A673 (cell line): Measurements from ENCODE around the gene TCEA2. TPM values are rescaled to one million over a fixed set of nuclear protein-coding genes. Genes with fewer than 3 reads are reported as not detected.

ENCODE experiments used
- BruUV-seq: library from RNA; stranded (reverse); fragments of 400-500 nt; replicated peaks from 2 replicates; lab custom pipeline; 2021; lab: Mats Ljungman, UMichigan
- CTCF ChIA-PET: fragments of 300-600 bp; sonication (Branson Sonifier 250); formaldehyde crosslinking; loops from one replicate; lab custom pipeline; 2022; ENCODE audit warnings: antibody characterized with exemption; lab: Charles Lee
- POLR2A ChIA-PET: fragments of 300-600 bp; sonication (Branson Sonifier 250); formaldehyde crosslinking; loops from one replicate; lab custom pipeline; 2022; ENCODE audit warnings: antibody characterized with exemption; ENCODE audit not compliant: low non-redundant PET; lab: Charles Lee
- DNase-seq: peaks from one replicate; pipeline ENCODE4 v3.0.0-alpha.2; 2015; ENCODE audit warnings: low spot score
- H3K27ac ChIP-seq: fragments of 200-600 bp; sonication (generic); 2 replicates; pipeline ENCODE4 v1.5.1; 2016; ENCODE audit warnings: mixed run types, low read depth, mild to moderate bottlenecking, mixed read lengths, antibody characterized with exemption, low read length; ENCODE audit not compliant: poor library complexity, severe bottlenecking
- H3K27me3 ChIP-seq: fragments of 200-600 bp; sonication (generic); replicated peaks from 2 replicates; pipeline ENCODE4 v1.6.1; 2017; ENCODE audit warnings: mixed run types, low read depth, mild to moderate bottlenecking, mixed read lengths, antibody characterized with exemption, low read length; ENCODE audit not compliant: insufficient read depth, poor library complexity
- H3K36me3 ChIP-seq: fragments of 200-600 bp; sonication (generic); 2 replicates; pipeline ENCODE4 v1.6.1; 2016; ENCODE audit warnings: mixed run types, mild to moderate bottlenecking, mixed read lengths, antibody characterized with exemption, low read length; ENCODE audit not compliant: insufficient read depth, poor library complexity, severe bottlenecking
- H3K4me1 ChIP-seq: fragments of 200-600 bp; sonication (generic); 2 replicates; pipeline ENCODE4 v1.6.1; 2017; ENCODE audit warnings: mixed run types, mild to moderate bottlenecking, mixed read lengths, antibody characterized with exemption, low read length; ENCODE audit not compliant: insufficient read depth, poor library complexity, severe bottlenecking
- H3K4me3 ChIP-seq: fragments of 200-600 bp; sonication (generic); 2 replicates; pipeline ENCODE4 v1.5.1; 2016; ENCODE audit warnings: low read depth, mixed run types, mild to moderate bottlenecking, mixed read lengths, low read length; ENCODE audit not compliant: poor library complexity, severe bottlenecking
- H3K9me3 ChIP-seq: fragments of 200-600 bp; sonication (generic); 2 replicates; pipeline ENCODE4 v1.6.1; 2016; ENCODE audit warnings: mixed run types, low read depth, mild to moderate bottlenecking, mixed read lengths, antibody characterized with exemption, low read length; ENCODE audit not compliant: poor library complexity, severe bottlenecking
- EZH2 ChIP-seq: fragments of 200-600 bp; sonication (generic); IDR thresholded peaks from 2 replicates; pipeline ENCODE4 v1.6.1; 2017; ENCODE audit warnings: borderline replicate concordance, low read depth, mild to moderate bottlenecking, mixed read lengths, antibody characterized with exemption, low read length; ENCODE audit not compliant: poor library complexity, severe bottlenecking
- intact Hi-C: fragments of 100-400 bp; cut with micrococcal nuclease; formaldehyde crosslinking; loops from one replicate; pipeline ENCODE4 v1.10.0; 2022; ENCODE audit not compliant: unreplicated experiment
- total RNA-seq: library from RNA; stranded (reverse); gene quantifications from 2 replicates; pipeline ENCODE4 v1.2.3, GENCODE V29; 2021
- TF ChIP-seq, protein P1 (sequence below): fragments of 300-800, 200-600 bp; sonication (generic); conservative IDR thresholded peaks from 2 replicates; pipeline ENCODE4 v1.5.1; 2017; ENCODE audit warnings: low read depth, mild to moderate bottlenecking, antibody characterized with exemption, low read length, moderate library complexity, mixed read lengths

The TCEA2 gene
- total RNA-seq, 1 experiment from 2014 or later, result 35.0 TPM

DNA sequence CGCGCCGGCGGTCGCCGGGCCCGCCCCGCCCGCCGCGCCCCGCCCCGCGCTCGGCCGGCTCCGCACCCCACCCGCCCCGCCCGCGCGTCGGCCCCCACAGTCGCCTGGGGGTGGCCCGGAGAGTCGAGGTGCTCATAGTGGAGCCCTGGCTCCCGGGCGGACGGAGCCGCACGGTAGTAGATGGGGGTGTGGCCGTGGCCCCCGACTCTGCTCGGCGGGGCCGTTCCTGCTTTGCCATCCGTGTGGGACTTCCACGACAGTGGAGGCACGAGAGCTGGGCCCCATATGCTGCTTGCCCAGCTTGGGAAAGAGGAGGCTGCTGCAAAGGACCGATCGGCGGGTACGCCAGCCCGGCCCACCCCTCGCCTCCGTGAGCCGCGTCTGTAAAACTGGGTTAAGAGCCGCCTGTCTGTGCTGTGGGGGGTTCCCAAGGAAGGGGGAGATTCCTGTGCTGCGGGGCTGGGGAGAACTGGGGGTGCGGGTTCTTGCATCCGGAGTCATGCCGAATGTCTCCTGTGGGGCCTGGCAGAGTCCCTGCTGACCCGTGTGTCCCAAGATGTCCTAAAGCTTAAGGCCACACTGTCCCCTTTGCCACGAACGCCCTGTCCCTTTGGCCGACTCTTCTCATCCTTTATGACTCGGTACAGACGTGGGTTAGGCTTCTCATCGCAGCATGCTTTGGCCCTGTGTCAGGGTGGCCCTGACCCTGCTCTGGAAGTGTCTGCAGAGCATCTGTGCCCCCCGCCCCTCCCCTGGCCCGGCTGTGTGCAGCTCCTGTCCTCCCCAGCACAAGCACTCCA, 17.2 kb downstream of the TCEA2 start, which contains the start of gene OPRL1:
TSS of gene OPRL1 (plus strand) at position 70 of the 800 bp plus-strand sequence. CDS start 12,639 bp downstream, outside the sequence.
- CTCF ChIA-PET, result no interaction called here
- H3K27me3 ChIP-seq, result peaks cover 13% of the 10 kb centered on the region
- no peaks in the 10 kb centered on the region for H3K9me3 ChIP-seq
- H3K4me1 ChIP-seq, result peaks cover 24% of the 10 kb centered on the region
- BruUV-seq, result no TSS peak
- TF ChIP-seq, protein P1, sequence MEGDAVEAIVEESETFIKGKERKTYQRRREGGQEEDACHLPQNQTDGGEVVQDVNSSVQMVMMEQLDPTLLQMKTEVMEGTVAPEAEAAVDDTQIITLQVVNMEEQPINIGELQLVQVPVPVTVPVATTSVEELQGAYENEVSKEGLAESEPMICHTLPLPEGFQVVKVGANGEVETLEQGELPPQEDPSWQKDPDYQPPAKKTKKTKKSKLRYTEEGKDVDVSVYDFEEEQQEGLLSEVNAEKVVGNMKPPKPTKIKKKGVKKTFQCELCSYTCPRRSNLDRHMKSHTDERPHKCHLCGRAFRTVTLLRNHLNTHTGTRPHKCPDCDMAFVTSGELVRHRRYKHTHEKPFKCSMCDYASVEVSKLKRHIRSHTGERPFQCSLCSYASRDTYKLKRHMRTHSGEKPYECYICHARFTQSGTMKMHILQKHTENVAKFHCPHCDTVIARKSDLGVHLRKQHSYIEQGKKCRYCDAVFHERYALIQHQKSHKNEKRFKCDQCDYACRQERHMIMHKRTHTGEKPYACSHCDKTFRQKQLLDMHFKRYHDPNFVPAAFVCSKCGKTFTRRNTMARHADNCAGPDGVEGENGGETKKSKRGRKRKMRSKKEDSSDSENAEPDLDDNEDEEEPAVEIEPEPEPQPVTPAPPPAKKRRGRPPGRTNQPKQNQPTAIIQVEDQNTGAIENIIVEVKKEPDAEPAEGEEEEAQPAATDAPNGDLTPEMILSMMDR, result no peak
- TF ChIP-seq EZH2, result no peak
- peak within 1 kb of the TSS; percentile 82 for H3K4me3 ChIP-seq
- POLR2A ChIA-PET, result no interaction called here
- H3K36me3 ChIP-seq, result no peaks in the 10 kb centered on the region
- H3K27ac ChIP-seq, result peak within 1 kb of the TSS; percentile 66
- intact Hi-C loops, result no loop called here
- peak; percentile 52 for DNase-seq

- BruUV-seq, result no TSS peak
- Histone ChIP-seq H3K9me3 (no peaks in the 10 kb centered on the region), H3K36me3 (no peaks in the 10 kb centered on the region), H3K4me1 (peaks cover 24% of the 10 kb centered on the region), H3K27me3 (peaks cover 15% of the 10 kb centered on the region), H3K4me3 (peak overlapping the region; percentile 82), H3K27ac (no peak overlapping the region)
- TF ChIP-seq, protein P1, result no peak
- TF ChIP-seq EZH2, result no peak
- CTCF ChIA-PET, result no interaction called here
- DNase-seq, result no peak
- intact Hi-C loops, result no loop called here
- POLR2A ChIA-PET, result no interaction called here
Measured at GRCh38 chr20:64080813-64081623, 18.0 kb downstream of the TCEA2 start.

DNA sequence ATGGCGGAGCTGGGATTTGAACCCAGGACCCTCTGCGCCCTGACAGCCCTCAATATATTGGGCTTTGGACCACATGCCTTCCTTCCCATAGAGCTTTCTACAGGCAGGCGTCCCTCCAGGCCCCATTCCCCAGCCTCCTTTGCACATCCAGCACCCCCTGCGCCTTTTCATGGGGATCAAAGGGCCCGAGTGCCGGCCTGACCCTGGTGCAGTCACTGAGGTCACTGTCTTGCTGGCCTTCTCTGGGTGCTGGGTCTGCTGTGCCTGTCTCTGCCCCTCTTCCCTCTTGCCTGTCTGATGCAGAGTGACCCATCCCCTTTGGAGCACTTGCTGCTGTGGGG, 18.6 kb downstream of the TCEA2 start:
- intact Hi-C loops, result no loop called here
- no TSS peak for BruUV-seq

More for the DNA sequence above, 18.6 kb downstream of the TCEA2 start:
- TF ChIP-seq EZH2, result no peak
- TF ChIP-seq, protein P1, result no peak
- Histone ChIP-seq H3K27ac (no peak overlapping the region), H3K27me3 (peaks cover 15% of the 10 kb centered on the region), H3K36me3 (no peaks in the 10 kb centered on the region), H3K4me1 (peaks cover 24% of the 10 kb centered on the region), H3K4me3 (no peak overlapping the region), H3K9me3 (no peaks in the 10 kb centered on the region)
- ChIA-PET CTCF (no interaction called here), POLR2A (no interaction called here)
- no peak for DNase-seq
